Bronchial epithelial cell (primary cell): ENCODE results near the gene TRPC3. TPM values are rescaled to one million over a fixed set of nuclear protein-coding genes. Genes with fewer than 3 reads are reported as not detected.

Experiments used
- DNase-seq: peaks from one replicate; pipeline ENCODE4 v3.0.0-alpha.2; 2010; ENCODE audit warnings: low read depth
- FAIRE-seq: peaks from 2 replicates; lab custom pipeline; 2011; peaks lifted over from hg19 to GRCh38; lab: Jason Lieb, UNC
- H3K27me3 ChIP-seq: 2 replicates; pipeline ENCODE4 v1.5.1; 2011; ENCODE audit warnings: low read length; ENCODE audit not compliant: control insufficient read depth, insufficient read depth
- H3K36me3 ChIP-seq: 2 replicates; pipeline ENCODE4 v1.5.1; 2011; ENCODE audit warnings: low read length; ENCODE audit not compliant: control insufficient read depth, insufficient read depth
- H3K4me3 ChIP-seq: 2 replicates; pipeline ENCODE4 v1.5.1; 2011; ENCODE audit warnings: mild to moderate bottlenecking, low read depth, low read length, control low read depth
- total RNA-seq: library from RNA; depleted of rRNA; stranded (reverse); fragments of >200 nt; gene quantifications from 2 replicates; pipeline ENCODE4 v1.2.1, GENCODE V29; 2014
- TF ChIP-seq, protein P1 (sequence below): IDR thresholded peaks from 2 replicates; pipeline ENCODE4 v1.5.1; 2011; ENCODE audit warnings: mild to moderate bottlenecking, moderate library complexity, low read length, control low read depth, inconsistent platforms; ENCODE audit not compliant: insufficient read depth, severe bottlenecking

Gene TRPC3
- total RNA-seq, 1 donor from 2014 or later: 0.26 TPM

- Histone ChIP-seq H3K36me3 (no peaks in the 10 kb centered on the region), H3K27me3 (peaks cover 34% of the 10 kb centered on the region), H3K4me3 (peak overlapping the region; percentile 24)
- no peak for DNase-seq
- TF ChIP-seq, protein P1, sequence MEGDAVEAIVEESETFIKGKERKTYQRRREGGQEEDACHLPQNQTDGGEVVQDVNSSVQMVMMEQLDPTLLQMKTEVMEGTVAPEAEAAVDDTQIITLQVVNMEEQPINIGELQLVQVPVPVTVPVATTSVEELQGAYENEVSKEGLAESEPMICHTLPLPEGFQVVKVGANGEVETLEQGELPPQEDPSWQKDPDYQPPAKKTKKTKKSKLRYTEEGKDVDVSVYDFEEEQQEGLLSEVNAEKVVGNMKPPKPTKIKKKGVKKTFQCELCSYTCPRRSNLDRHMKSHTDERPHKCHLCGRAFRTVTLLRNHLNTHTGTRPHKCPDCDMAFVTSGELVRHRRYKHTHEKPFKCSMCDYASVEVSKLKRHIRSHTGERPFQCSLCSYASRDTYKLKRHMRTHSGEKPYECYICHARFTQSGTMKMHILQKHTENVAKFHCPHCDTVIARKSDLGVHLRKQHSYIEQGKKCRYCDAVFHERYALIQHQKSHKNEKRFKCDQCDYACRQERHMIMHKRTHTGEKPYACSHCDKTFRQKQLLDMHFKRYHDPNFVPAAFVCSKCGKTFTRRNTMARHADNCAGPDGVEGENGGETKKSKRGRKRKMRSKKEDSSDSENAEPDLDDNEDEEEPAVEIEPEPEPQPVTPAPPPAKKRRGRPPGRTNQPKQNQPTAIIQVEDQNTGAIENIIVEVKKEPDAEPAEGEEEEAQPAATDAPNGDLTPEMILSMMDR: no peak
- FAIRE-seq: no peak
These were observed 960 bp downstream of the TRPC3 start for GRCh38 chr4:121950680-121951520.

DNA sequence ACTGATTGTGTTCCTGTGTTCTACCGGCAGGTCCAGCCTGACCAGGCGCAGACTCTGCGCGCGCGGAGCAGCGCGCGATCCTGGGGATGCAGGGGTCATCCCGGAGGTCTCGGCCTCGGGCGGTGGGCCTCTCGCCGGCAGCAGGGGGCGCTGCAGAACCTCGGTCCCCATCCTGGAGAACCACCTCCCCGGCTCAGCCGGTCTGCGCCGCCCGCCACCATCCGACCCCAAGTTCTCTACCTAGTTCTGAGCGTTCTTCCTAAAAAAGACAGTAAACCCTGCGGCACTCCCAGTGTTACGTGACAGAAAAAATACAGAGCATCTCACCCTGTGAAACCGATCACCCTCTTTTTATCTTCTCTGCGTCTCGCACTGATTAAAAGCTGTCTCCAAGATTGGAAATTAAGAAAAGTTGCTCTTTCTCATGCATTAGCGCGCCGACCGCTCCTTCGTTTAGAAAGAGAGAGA lies 1.6 kb downstream of the TRPC3 start:
- DNase-seq (no peak), FAIRE-seq (no peak)
- peaks cover 34% of the 10 kb centered on the region for H3K27me3 ChIP-seq
- peak overlapping the region; percentile 12 for H3K4me3 ChIP-seq
- no peaks in the 10 kb centered on the region for H3K36me3 ChIP-seq
- TF ChIP-seq, protein P1: peak; percentile 75

DNA sequence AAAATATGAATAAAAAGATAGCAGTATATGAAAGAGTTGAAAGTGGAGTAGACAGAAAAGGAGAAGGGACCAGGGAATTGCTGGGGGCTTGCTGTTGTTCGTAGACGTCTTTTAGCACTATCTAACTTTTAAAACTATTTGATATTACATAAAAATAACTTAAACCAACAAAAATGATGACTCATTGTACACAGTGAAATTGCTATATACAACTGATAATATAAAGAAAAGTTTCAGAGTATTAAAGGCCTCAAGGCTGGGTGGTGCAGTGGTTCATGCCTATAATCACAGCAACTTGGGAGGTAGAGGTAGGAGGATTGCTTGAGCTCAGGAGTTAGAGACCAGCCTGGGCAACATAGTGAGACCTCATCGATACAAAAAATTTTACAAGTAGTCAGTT lies 5.2 kb downstream of the TRPC3 start:
- peaks cover 24% of the 10 kb centered on the region for H3K27me3 ChIP-seq

DNA sequence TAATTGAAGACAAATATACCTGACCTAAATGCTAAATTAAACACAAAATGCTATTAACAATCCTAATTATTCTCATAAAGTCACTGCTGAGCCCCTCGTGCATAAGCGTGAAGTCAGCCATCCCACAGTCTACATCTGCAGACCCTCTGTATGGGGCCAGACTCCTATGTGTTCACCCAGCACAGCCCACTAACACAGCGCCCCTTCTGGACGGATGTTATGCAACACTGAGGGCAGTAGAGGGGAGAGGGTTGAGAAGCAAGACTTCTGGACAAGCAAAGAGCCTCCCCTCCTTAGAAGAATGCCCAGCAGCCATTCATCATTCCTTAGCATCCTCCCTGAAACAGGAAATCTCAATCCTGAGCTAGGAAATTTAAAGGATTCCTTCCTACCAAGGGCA lies 7.9 kb downstream of the TRPC3 start:
- no peak for DNase-seq
- FAIRE-seq: no peak
- H3K36me3 ChIP-seq: no peaks in the 10 kb centered on the region
- TF ChIP-seq, protein P1: peak; percentile 29
- peaks cover 14% of the 10 kb centered on the region for H3K27me3 ChIP-seq
- H3K4me3 ChIP-seq: no peak overlapping the region

More for the DNA sequence above, 5.2 kb downstream of the TRPC3 start:
- TF ChIP-seq, protein P1: no peak
- Histone ChIP-seq H3K36me3 (no peaks in the 10 kb centered on the region), H3K4me3 (no peak overlapping the region)
- no peak for FAIRE-seq
- no peak for DNase-seq

DNA sequence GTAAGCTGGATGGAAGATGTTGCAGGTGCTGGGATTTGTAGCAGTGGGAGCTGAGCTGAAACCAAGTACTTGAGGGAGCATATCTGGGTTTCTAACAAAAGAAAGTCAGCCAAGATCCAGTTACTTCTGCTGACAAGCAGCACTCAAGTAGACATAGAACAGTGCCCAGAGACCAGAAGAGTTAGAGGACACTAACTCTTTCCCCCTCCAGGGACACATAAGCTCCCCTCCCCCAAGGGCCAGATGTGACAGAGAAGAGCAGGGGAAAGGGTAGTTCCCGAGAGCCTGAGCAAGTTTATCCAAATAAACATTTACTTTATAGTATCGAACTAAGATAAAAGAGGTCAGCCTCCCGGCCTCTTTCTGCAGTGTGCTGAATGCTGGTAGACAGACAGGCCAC lies 12.2 kb downstream of the TRPC3 start:
- FAIRE-seq (no peak), DNase-seq (no peak)
- Histone ChIP-seq H3K4me3 (no peak overlapping the region), H3K36me3 (no peaks in the 10 kb centered on the region), H3K27me3 (peaks cover 11% of the 10 kb centered on the region)
- TF ChIP-seq, protein P1: no peak
